HG02840 (cell line): Measurements from ENCODE around the gene SOSTDC1.

Experiments
- ATAC-seq: cut with Tn5 transposase; IDR thresholded peaks from one replicate; pipeline ENCODE4 v1.9.1; 2021; ENCODE audit warnings: mild to moderate bottlenecking, moderate library complexity, moderate number of reproducible peaks; ENCODE audit not compliant: unreplicated experiment, low FRiP score

SOSTDC1 gene

DNA sequence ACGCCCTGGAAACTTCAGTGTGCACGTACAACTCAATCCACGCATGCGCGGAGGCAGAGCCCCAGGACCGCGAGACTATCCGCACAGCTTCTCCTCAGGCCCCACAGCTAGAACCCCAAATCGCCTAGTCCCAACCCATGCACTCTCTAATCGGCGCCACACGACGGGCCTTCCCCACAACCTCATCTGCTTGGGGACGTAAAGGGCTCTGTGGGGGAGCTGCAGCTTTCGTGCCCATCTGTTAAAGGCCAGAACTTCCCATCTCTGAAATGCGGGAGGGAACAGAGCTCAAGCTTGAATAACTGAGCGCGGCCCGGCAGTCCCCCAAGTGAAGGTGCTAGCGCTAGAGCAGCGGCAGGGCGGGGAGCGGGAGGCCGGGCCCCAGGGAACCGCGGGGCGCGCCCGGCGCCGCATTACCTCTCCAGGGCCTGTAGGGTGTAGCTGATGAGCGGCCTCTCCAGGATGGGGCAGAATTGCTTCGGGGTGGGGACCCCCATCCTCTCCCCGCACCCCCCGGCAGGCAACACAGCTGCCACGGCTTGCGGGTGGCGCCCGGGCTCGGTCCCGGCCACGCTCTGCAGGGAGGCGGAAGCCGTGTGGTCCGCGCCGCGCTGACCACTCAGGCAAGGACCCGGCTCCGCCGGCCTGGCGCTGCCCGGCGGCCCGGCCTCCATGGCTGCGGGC, 44.7 kb downstream of the SOSTDC1 start:
- ATAC-seq = peak; percentile 88

GRCh38 chr7:16420329-16420648, 45.2 kb downstream of the SOSTDC1 start:
- no peak for ATAC-seq

- no peak for ATAC-seq
Observed at GRCh38 chr7:16419859-16420258, 45.7 kb downstream of the SOSTDC1 start.

DNA sequence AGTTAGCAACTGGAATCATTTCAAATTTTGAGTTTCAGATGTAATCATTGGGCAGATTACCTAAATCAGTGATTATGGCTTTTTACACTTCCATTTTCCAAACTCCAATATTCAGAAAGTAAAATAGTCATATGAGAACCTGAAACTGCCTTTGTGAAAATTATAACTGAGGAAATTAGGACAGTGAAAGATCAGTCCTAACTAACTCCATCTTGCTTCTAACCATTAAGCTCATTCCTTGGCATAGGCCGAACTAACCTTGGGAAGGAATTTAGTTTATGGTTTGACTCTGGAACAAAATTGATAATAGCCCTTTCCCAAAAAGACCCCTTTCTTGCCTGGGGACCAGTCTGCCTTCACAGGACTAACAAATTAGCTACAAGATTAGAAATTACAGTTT, 46.4 kb downstream of the SOSTDC1 start:
- no peak for ATAC-seq

DNA sequence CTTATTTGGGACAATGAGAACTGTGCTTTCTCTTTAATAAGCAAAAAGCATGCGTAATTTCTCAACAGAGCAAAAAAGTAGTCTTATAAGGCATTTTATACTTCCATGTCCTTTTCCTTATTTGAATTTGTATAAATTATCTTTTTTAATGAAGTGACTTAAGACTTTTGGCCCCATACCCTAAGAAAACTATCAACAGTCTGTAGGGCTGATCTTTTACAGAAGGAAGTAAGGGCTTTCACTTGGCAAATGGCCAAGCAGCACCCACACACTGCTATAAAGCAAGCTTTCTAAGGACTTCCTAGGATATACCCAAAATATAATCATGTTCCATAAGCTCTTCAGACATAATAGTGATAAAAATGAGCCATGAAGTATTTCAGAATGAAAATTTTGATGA, 47.6 kb downstream of the SOSTDC1 start:
- no peak for ATAC-seq

DNA sequence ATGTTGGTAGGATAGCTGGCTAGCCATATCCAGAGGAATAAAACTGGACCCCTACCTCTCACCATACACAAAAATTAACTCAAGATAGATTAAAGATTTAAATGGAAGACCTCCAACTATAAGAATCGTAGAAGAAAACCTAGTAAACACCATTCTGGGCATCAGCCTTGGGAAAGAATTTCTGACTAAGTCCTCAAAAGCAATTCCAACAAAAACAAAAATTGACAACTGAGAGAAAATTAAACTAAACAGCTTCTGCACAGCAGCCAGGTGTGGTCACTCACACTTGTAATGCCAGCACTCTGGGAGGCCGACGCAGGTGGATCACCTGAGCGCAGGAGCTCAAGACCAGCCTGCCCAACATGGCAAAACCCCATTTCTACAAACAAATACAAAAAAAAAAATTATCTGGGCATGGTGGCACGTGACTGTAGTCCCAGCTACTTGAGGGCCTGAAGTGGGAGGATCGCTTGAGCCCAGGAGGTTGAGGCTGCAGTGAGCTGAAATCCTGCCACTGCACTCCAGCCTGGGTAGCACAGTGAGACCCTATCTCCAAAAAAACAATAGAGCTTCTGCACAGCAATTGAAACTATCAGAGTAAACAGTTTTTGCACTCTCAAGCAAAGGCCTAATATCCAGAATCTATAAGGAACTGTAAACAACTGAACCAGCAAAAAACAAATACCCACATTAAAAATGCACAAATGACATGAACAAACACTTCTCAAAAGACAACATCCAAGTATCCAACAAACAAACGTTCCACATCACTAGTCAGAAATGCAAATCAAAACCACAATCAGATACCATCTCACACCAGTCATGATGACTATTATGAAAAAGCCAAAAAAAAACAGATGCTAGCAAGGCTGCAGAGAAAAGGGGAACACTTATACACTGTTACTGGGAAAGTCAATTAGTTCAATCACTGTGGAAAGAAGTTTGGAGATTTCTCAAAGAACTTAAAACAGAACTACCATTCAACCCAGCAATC, 49.0 kb downstream of the SOSTDC1 start:
- ATAC-seq = no peak

- ATAC-seq = no peak
Observed at GRCh38 chr7:16412274-16413254, 53.0 kb downstream of the SOSTDC1 start.
